Colonic mucosa (tissue), 4 donors: Measurements from ENCODE around the gene C1orf167. TPM values are rescaled to one million over a fixed set of nuclear protein-coding genes. Genes with fewer than 3 reads are reported as not detected.

Experiments
- DNase-seq: peaks from one replicate; pipeline ENCODE4 v3.0.0-alpha.2; 2020
- H3K27ac ChIP-seq: fragments of 200-600 bp; one replicate; pipeline ENCODE4 v1.8.0; 2021
- H3K27me3 ChIP-seq: fragments of 200-600 bp; one replicate; pipeline ENCODE4 v1.8.0; 2021
- H3K36me3 ChIP-seq: fragments of 200-600 bp; one replicate; pipeline ENCODE4 v1.8.0; 2021
- H3K4me1 ChIP-seq: fragments of 200-600 bp; one replicate; pipeline ENCODE4 v1.8.0; 2021; ENCODE audit warnings: mild to moderate bottlenecking
- H3K4me3 ChIP-seq: fragments of 200-600 bp; one replicate; pipeline ENCODE4 v1.8.0; 2021
- H3K9ac ChIP-seq, 2 donors: one replicate each; pipeline ENCODE4 v1.7.0; 2013; ENCODE audit warnings: control low read depth in 2 of 2, low read depth in 2 of 2, low read length in 2 of 2
- H3K9me3 ChIP-seq: fragments of 200-600 bp; one replicate; pipeline ENCODE4 v1.8.0; 2021
- CTCF ChIP-seq: fragments of 200-600 bp; IDR thresholded peaks from one replicate; pipeline ENCODE4 v1.8.0; 2022; ENCODE audit warnings: antibody characterized with exemption, mild to moderate bottlenecking
- intact Hi-C: fragments of 100-400 bp; cut with DNase I; formaldehyde crosslinking; loops from one replicate; pipeline ENCODE4 v1.14.1; 2022
- total RNA-seq, 2 donors: library from RNA; stranded (reverse); fragmentation: NEBNext Ultra II Directional in 1 of 2; extraction: Animal tissue kit (Norgen Biotek cat#: 25700) in 1 of 2; gene quantifications; one replicate each; pipeline ENCODE4 v1.2.1, GENCODE V29; 2021
- donor health status: healthy.
- donor health status: DM: no; HTN: no; CAD: no.
- donor health status: DM: no; HTN: no; CAD: no.

Gene C1orf167
- total RNA-seq, 2 donors from 2014 or later = not detected

GRCh38 chr1:11730429-11730891 is 31.5 kb upstream of the C1orf167 start:
- no peak overlapping the region for H3K4me3 ChIP-seq
- peak overlapping the region in 1 of 2 donors; percentile 51 for H3K9ac ChIP-seq
- H3K4me1 ChIP-seq = peaks cover 4% of the 10 kb centered on the region
- no peak for TF ChIP-seq CTCF
- intact Hi-C loops = no loop called here
- H3K27me3 ChIP-seq = no peaks in the 10 kb centered on the region
- no peaks in the 10 kb centered on the region for H3K9me3 ChIP-seq
- H3K36me3 ChIP-seq = no peaks in the 10 kb centered on the region
- DNase-seq = peak; percentile 69
- H3K27ac ChIP-seq = peak overlapping the region; percentile 84

GRCh38 chr1:11731691-11732283 is 30.2 kb upstream of the C1orf167 start:
- intact Hi-C loops = no loop called here
- Histone ChIP-seq H3K9me3 (no peaks in the 10 kb centered on the region), H3K36me3 (no peaks in the 10 kb centered on the region), H3K4me3 (no peak overlapping the region), H3K27ac (peak overlapping the region; percentile 84), H3K27me3 (no peaks in the 10 kb centered on the region), H3K9ac (peak overlapping the region in 1 of 2 donors; percentile 36), H3K4me1 (peaks cover 4% of the 10 kb centered on the region)
- peak; percentile 54 for DNase-seq
- TF ChIP-seq CTCF = no peak

GRCh38 chr1:11733306-11733705 is 28.7 kb upstream of the C1orf167 start:
- Histone ChIP-seq H3K27me3 (no peaks in the 10 kb centered on the region), H3K9me3 (no peaks in the 10 kb centered on the region), H3K27ac (no peak overlapping the region), H3K4me1 (peaks cover 4% of the 10 kb centered on the region), H3K9ac (no peak overlapping the region), H3K36me3 (no peaks in the 10 kb centered on the region), H3K4me3 (no peak overlapping the region)
- intact Hi-C loops = no loop called here
- TF ChIP-seq CTCF = no peak
- no peak for DNase-seq

- Histone ChIP-seq H3K9me3 (no peaks in the 10 kb centered on the region), H3K9ac (peak overlapping the region in 1 of 2 donors; percentile 8), H3K36me3 (no peaks in the 10 kb centered on the region), H3K4me3 (peak overlapping the region; percentile 71), H3K27ac (peak overlapping the region; percentile 70), H3K27me3 (no peaks in the 10 kb centered on the region), H3K4me1 (no peaks in the 10 kb centered on the region)
- intact Hi-C loops = no loop called here
- no peak for TF ChIP-seq CTCF
- DNase-seq = no peak
Observed at GRCh38 chr1:11735531-11735853, 26.5 kb upstream of the C1orf167 start.

GRCh38 chr1:11735854-11736745 is 25.9 kb upstream of the C1orf167 start, which contains the start of gene AGTRAP:
Gene AGTRAP, plus strand, starts transcription at chr1:11736136. Its CDS starts 73 bp downstream, at chr1:11736209.
- DNase-seq = peak; percentile 97
- Histone ChIP-seq H3K36me3 (no peaks in the 10 kb centered on the region), H3K9ac (peak within 1 kb of the TSS; percentile 77 to 87), H3K9me3 (no peaks in the 10 kb centered on the region), H3K27ac (peak within 1 kb of the TSS; percentile 70), H3K27me3 (no peaks in the 10 kb centered on the region), H3K4me1 (no peaks in the 10 kb centered on the region), H3K4me3 (peak within 1 kb of the TSS; percentile 71)
- intact Hi-C loops = no loop called here
- TF ChIP-seq CTCF = no peak
